ENCODE results near the gene RAET1G. TPM values are rescaled to one million over a fixed set of nuclear protein-coding genes. Genes with fewer than 3 reads are reported as not detected.

The RAET1G gene
- polyA plus RNA-seq, 1 donor, result 0.28 TPM

DNA sequence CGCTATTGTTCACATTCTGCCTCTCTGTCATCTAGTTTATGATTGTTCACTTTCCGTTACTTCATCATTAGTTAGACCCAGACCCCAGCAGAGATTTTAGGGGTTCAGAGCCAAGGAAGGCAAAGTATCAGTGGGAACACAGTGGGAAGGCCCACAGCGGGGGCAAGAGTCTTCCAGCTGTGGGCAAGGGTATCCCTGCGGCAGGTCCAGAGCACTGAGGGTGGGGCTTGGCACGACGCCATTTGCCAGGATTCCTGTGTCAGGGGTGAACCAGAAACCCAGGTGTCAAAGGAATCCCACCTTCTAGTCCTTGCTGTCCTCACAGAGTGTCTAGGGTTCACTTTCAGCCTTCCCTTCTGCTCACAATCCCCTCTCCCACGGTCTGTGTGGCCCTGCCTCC lies 38.3 kb downstream of the RAET1G start:
- no peaks in the 10 kb centered on the region for H3K27me3 ChIP-seq (ENCODE audit: control insufficient read depth, insufficient read depth, low read length)
- no peak for DNase-seq
- no peaks in the 10 kb centered on the region for H3K36me3 ChIP-seq (ENCODE audit: control insufficient read depth, insufficient read depth, low read length)
- H3K4me3 ChIP-seq (ENCODE audit: low read length), result no peak overlapping the region
- H3K9me3 ChIP-seq (ENCODE audit: control insufficient read depth, low read depth, low read length), result no peaks in the 10 kb centered on the region
- no peak overlapping the region for H3K27ac ChIP-seq (ENCODE audit: low read length)
- WGBS (ENCODE audit: insufficient coverage, low lambda C conversion rate), result 100% methylated on average over 1 of the region's 7 CpGs
- peaks cover 24% of the 10 kb centered on the region for H3K4me1 ChIP-seq (ENCODE audit: control insufficient read depth, insufficient read depth, low read length)

DNA sequence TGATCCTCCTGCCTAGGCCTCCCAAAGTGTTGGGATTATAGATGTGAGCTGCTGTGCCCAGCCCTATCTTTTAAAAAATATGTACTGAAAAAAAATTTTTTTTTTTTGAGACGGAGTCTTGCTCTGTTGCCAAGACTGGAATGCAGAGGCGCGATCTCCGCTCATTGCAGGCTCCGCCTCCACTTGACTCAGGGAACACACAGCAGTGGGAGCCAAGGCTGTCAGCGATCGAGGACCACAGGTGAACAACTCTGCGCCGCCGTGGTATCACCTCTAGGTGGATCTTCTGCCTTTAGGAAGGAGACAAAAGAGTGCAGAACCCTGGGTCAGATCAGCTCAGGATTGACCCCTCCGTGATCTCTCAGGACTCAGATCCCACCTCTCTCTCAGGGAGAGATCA lies 38.7 kb downstream of the RAET1G start:
- no peaks in the 10 kb centered on the region for H3K9me3 ChIP-seq (ENCODE audit: control insufficient read depth, low read depth, low read length)
- no peak overlapping the region for H3K27ac ChIP-seq (ENCODE audit: low read length)
- DNase-seq, result no peak
- H3K27me3 ChIP-seq (ENCODE audit: control insufficient read depth, insufficient read depth, low read length), result no peaks in the 10 kb centered on the region
- H3K4me1 ChIP-seq (ENCODE audit: control insufficient read depth, insufficient read depth, low read length), result peaks cover 23% of the 10 kb centered on the region
- no CpG with 5 or more reads among the region's 11 CpGs for WGBS (ENCODE audit: insufficient coverage, low lambda C conversion rate)
- H3K4me3 ChIP-seq (ENCODE audit: low read length), result no peak overlapping the region
- no peaks in the 10 kb centered on the region for H3K36me3 ChIP-seq (ENCODE audit: control insufficient read depth, insufficient read depth, low read length)

DNA sequence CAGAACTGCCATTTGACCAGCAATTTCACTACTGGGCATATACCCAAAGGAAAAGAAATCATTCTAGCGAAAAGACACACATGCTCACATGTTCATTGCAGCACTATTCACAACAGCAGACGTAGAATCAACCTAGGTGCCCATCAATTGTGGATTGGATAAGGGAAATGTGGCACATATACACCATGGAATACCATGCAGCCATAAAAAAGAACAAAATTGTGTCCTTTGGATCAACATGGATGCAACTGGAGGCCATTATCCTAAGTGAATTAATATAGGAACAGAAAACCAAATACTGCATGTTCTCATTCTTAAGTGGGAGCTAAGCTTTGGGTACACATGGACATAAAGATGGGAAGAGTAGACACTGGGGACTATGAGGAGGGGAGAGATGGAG lies 41.1 kb downstream of the RAET1G start:
- H3K9me3 ChIP-seq (ENCODE audit: control insufficient read depth, low read depth, low read length), result no peaks in the 10 kb centered on the region
- no peak overlapping the region for H3K4me3 ChIP-seq (ENCODE audit: low read length)
- H3K27ac ChIP-seq (ENCODE audit: low read length), result no peak overlapping the region
- H3K4me1 ChIP-seq (ENCODE audit: control insufficient read depth, insufficient read depth, low read length), result peaks cover under 1% of the 10 kb centered on the region
- DNase-seq, result no peak
- no peaks in the 10 kb centered on the region for H3K36me3 ChIP-seq (ENCODE audit: control insufficient read depth, insufficient read depth, low read length)
- WGBS (ENCODE audit: insufficient coverage, low lambda C conversion rate), result no CpG with 5 or more reads among the region's 2 CpGs
- no peaks in the 10 kb centered on the region for H3K27me3 ChIP-seq (ENCODE audit: control insufficient read depth, insufficient read depth, low read length)

DNA sequence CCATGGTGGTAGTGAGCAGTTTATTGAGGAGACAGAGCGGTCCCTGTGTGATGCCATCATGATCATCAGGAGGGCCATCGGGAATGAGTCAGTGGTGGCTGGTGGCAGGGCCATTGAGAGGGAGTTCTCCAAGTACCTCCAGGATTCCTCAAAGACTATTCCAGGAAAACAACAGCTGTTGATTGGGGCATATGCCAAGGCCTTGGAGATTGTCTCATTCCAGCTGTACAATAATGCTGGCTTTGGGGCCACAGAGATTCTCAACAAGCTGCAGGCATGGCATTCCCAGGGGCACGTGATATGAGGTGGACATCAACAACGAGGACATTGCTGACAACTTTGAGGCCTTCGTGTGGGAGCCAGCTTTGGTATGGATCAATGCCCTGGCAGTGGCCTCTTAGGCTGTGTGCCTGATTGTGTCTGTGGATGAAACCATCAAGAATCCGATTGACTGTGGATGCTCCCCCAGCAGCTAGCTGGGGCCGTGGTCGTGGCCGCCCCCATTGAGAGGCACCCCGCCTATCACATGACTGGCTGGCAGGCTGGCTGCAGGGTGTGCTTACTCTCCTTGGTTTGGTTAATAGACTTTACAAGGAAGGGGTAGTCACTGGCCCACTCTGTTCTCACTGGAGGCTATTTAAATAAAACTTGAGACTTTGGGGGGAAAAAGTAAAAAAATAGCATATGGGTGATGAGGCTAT lies 41.7 kb downstream of the RAET1G start:
- Histone ChIP-seq H3K9me3 (ENCODE audit: control insufficient read depth, low read depth, low read length) (no peaks in the 10 kb centered on the region), H3K36me3 (ENCODE audit: control insufficient read depth, insufficient read depth, low read length) (no peaks in the 10 kb centered on the region), H3K4me1 (ENCODE audit: control insufficient read depth, insufficient read depth, low read length) (no peaks in the 10 kb centered on the region), H3K27ac (ENCODE audit: low read length) (no peak overlapping the region), H3K27me3 (ENCODE audit: control insufficient read depth, insufficient read depth, low read length) (no peaks in the 10 kb centered on the region), H3K4me3 (ENCODE audit: low read length) (no peak overlapping the region)
- no peak for DNase-seq
- no CpG with 5 or more reads among the region's 10 CpGs for WGBS (ENCODE audit: insufficient coverage, low lambda C conversion rate)

DNA sequence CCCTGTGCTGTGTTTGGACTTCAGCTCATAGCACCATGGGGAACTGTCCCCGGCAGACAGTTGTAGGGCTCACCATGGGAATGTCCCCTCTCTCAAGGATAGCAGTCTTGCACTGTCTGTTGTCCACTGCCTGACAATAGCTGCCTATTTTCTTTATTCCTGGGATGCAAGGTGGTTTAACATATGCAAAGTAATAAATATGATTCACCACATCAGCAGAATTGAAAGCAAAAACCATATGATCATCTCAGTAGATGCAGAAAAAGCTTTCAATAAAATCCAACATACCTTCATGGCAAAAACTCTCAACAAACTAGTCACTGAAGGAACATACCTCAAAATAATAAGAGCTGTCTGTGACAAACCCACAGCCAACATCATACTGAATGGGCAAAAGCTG lies 45.3 kb downstream of the RAET1G start:
- DNase-seq, result no peak
- no peaks in the 10 kb centered on the region for H3K9me3 ChIP-seq (ENCODE audit: control insufficient read depth, low read depth, low read length)
- no peak overlapping the region for H3K27ac ChIP-seq (ENCODE audit: low read length)
- no peaks in the 10 kb centered on the region for H3K27me3 ChIP-seq (ENCODE audit: control insufficient read depth, insufficient read depth, low read length)
- no peaks in the 10 kb centered on the region for H3K36me3 ChIP-seq (ENCODE audit: control insufficient read depth, insufficient read depth, low read length)
- H3K4me1 ChIP-seq (ENCODE audit: control insufficient read depth, insufficient read depth, low read length), result no peaks in the 10 kb centered on the region
- no peak overlapping the region for H3K4me3 ChIP-seq (ENCODE audit: low read length)
- WGBS (ENCODE audit: insufficient coverage, low lambda C conversion rate), result no CpG with 5 or more reads among the region's 1 CpG

DNA sequence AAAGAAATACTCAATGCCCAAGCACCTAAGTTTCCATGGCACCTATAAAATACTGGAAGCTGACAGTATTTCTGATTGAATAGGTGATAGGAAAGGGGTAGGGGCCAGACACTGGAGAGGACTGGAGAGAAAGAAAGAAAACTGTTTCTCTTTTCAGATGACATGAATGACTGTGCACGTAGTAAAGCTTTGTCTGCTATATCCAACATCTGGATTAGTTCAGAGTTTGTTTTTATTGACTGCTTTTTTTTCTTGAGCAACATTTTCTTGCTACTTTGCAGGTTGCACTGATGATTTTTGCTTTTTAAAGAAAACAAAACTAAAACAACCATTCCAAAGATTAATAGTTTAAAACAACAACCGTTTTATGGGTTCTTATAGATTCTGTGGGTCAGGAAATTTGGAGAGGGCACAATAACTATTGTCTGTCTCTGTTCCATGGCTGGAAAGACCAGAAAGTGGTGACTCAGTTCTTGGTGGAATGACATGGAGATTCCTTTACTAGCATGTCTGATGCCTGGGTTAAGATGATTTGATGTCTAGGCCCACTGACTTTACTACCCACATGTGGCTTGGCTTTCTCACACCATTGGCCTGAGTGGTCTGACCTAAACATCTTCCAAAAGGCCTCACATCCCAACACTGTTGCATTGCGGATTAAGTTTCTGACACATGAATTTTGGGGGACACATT lies 46.5 kb downstream of the RAET1G start:
- Histone ChIP-seq H3K27me3 (ENCODE audit: control insufficient read depth, insufficient read depth, low read length) (no peaks in the 10 kb centered on the region), H3K27ac (ENCODE audit: low read length) (no peak overlapping the region), H3K4me1 (ENCODE audit: control insufficient read depth, insufficient read depth, low read length) (no peaks in the 10 kb centered on the region), H3K9me3 (ENCODE audit: control insufficient read depth, low read depth, low read length) (no peaks in the 10 kb centered on the region), H3K36me3 (ENCODE audit: control insufficient read depth, insufficient read depth, low read length) (no peaks in the 10 kb centered on the region), H3K4me3 (ENCODE audit: low read length) (no peak overlapping the region)
- no CpG with 5 or more reads among the region's 3 CpGs for WGBS (ENCODE audit: insufficient coverage, low lambda C conversion rate)
- DNase-seq, result no peak

DNA sequence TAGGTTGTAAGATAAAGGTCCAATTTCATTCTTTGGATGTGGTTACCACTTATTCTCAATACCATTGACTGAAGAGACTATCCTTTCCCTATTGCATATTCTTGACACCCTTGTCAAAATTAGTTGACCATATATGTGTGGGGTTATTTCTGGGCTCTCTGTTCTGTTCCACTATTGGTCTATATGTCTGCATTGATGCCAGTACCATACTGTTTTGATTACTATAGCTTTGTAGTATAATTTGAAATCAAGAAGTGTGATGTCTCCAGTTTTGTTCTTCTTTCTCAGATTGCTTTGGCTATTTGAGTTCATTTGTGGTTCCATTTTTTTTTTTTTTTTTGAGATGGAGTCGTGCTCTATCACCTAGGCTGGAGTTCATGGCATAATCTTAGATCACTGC lies 50.7 kb downstream of the RAET1G start:
- Histone ChIP-seq H3K27ac (ENCODE audit: low read length) (no peak overlapping the region), H3K4me1 (ENCODE audit: control insufficient read depth, insufficient read depth, low read length) (no peaks in the 10 kb centered on the region), H3K4me3 (ENCODE audit: low read length) (no peak overlapping the region), H3K9me3 (ENCODE audit: control insufficient read depth, low read depth, low read length) (no peaks in the 10 kb centered on the region), H3K36me3 (ENCODE audit: control insufficient read depth, insufficient read depth, low read length) (no peaks in the 10 kb centered on the region), H3K27me3 (ENCODE audit: control insufficient read depth, insufficient read depth, low read length) (no peaks in the 10 kb centered on the region)
- DNase-seq, result no peak
- no CpG with 5 or more reads among the region's 1 CpG for WGBS (ENCODE audit: insufficient coverage, low lambda C conversion rate)

DNA sequence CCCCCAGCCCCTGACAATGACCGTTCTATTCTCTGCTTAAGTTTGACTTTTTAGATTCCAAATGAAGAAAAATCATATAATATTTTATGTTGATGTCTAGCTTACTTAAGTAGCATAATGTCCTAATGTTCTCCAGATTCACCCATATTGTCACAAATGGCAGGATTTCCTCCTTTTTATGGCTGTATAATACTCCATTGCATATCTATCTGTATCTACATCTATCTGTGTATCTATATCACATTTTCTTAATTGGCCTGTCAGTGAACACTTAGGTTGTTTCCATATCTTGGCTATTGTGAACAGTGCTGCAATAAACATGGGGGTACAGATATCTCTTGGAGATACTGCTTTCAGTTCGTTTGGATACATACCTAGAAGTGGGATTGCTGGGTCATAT lies 51.7 kb downstream of the RAET1G start:
- Histone ChIP-seq H3K27ac (ENCODE audit: low read length) (no peak overlapping the region), H3K36me3 (ENCODE audit: control insufficient read depth, insufficient read depth, low read length) (no peaks in the 10 kb centered on the region), H3K9me3 (ENCODE audit: control insufficient read depth, low read depth, low read length) (no peaks in the 10 kb centered on the region), H3K27me3 (ENCODE audit: control insufficient read depth, insufficient read depth, low read length) (no peaks in the 10 kb centered on the region), H3K4me3 (ENCODE audit: low read length) (no peak overlapping the region), H3K4me1 (ENCODE audit: control insufficient read depth, insufficient read depth, low read length) (no peaks in the 10 kb centered on the region)
- WGBS (ENCODE audit: insufficient coverage, low lambda C conversion rate), result 40% methylated on average over 1 of the region's 2 CpGs
- DNase-seq, result no peak

DNA sequence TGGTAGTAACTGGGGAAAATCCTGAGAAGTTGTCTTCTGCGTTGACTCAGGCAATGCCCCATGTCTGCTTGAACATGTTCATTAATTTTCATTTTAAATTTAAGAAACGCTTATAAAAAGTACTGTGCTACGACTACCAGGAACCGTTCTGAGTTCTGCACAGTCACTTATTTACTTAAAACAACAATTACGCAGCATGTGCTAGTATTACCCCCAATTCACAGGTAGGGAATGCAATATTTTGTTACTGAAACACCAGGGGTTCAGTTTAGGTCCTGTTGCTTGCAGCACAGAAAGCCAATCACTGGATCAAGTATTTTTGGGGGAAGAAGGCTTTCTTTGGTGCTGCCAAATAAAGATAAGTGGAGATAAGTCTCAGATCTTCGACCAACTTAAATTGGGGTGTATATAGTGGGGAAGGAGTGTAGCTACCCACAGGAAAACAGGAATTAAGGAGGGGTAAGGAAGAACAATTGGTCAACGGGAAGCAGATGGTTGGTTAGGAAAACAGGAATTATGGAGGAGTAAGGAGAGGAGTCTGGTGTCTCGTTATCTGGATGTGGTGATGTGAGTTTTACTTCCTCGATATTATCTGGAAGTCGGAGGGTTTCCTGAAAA lies 53.5 kb downstream of the RAET1G start:
- Histone ChIP-seq H3K27me3 (ENCODE audit: control insufficient read depth, insufficient read depth, low read length) (no peaks in the 10 kb centered on the region), H3K4me1 (ENCODE audit: control insufficient read depth, insufficient read depth, low read length) (no peaks in the 10 kb centered on the region), H3K9me3 (ENCODE audit: control insufficient read depth, low read depth, low read length) (no peaks in the 10 kb centered on the region), H3K36me3 (ENCODE audit: control insufficient read depth, insufficient read depth, low read length) (no peaks in the 10 kb centered on the region), H3K27ac (ENCODE audit: low read length) (no peak overlapping the region), H3K4me3 (ENCODE audit: low read length) (no peak overlapping the region)
- 89% methylated on average over 5 of the region's 10 CpGs for whole genome bisulfite sequencing (ENCODE audit: insufficient coverage, low lambda C conversion rate)
- no peak for DNase-seq

DNA sequence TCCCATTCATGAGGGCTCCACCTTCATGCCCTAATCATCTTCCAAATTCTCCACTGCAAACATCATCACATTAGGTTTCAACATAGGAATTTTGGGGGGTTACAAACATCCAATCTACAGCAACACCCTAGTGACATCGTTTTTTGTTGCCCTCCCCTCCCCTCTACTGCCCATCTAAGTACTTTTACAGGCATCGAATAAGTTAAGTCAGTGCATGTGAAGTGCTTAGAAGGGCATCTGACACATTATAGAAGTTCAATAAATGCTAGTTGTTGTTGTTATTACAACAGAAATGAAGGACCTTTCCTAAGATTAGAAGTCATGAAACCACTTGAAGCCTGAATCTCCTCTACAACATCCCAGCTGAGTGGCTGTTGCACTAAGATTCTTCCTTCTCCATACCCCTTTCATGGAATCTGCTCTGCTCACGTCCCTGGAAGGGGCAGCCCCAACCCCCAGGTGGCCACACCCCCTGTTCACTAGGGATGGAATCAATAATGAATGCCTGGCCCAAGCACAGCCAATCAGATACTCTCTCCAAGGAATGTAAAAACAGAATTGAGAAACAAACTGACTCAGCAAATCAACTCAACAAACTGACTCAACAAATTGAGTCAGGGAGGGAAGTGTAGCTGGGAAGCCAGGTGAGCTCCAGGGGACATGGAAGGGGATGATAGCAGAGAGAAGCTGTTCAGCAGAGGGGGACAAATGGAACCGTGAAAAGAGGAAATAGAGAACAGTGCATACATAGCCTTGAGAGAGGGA lies 54.9 kb downstream of the RAET1G start:
- DNase-seq, result no peak
- Histone ChIP-seq H3K27ac (ENCODE audit: low read length) (no peak overlapping the region), H3K9me3 (ENCODE audit: control insufficient read depth, low read depth, low read length) (no peaks in the 10 kb centered on the region), H3K4me3 (ENCODE audit: low read length) (no peak overlapping the region), H3K27me3 (ENCODE audit: control insufficient read depth, insufficient read depth, low read length) (no peaks in the 10 kb centered on the region), H3K4me1 (ENCODE audit: control insufficient read depth, insufficient read depth, low read length) (no peaks in the 10 kb centered on the region), H3K36me3 (ENCODE audit: control insufficient read depth, insufficient read depth, low read length) (no peaks in the 10 kb centered on the region)
- 57% methylated on average over 1 of the region's 4 CpGs for WGBS (ENCODE audit: insufficient coverage, low lambda C conversion rate)

All from large intestine (tissue), 3 donors.